Measurements from ENCODE around the gene DYNC2I2. TPM values are rescaled to one million over a fixed set of nuclear protein-coding genes. Genes with fewer than 3 reads are reported as not detected.

Gene DYNC2I2
- total and polyA plus RNA-seq, 4 donors, result 32.5 to 84.8 (median 66.0) TPM

DNA sequence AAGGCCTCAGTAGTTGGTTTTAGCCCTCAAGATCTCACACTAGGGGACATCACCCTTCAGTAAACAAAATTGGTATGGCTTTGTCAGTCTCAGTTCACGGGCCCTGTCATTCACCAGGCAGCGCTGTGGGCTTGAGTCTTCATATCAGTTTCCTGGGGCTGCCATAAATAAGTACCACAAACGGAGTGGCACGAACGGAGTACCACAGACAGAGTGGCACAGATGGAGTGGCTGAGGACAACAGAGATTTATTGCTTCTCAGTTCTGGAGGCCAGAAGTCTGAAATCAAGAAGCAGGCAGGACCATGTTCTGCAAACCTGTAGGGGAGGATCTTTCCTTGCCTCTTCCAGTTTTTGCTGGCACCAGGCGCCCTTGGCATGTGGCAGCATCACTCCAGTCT, 37.5 kb downstream of the DYNC2I2 start:
- Histone ChIP-seq H3K4me1 (ENCODE audit: control insufficient read depth in 5 of 5, insufficient read depth in 5 of 5, low read length in 5 of 5) (no peaks in the 10 kb centered on the region), H3K4me3 (no peak overlapping the region), H3K9ac (ENCODE audit: insufficient read depth in 1 of 2, low read length in 2 of 2) (no peak overlapping the region), H3K27ac (ENCODE audit: low read depth in 1 of 2, low read length in 1 of 2) (no peak overlapping the region), H3K9me3 (ENCODE audit: control insufficient read depth in 4 of 4, insufficient read depth in 3 of 4, low read length in 3 of 4) (no peaks in the 10 kb centered on the region), H3K27me3 (ENCODE audit: control insufficient read depth in 3 of 3, insufficient read depth in 3 of 3, low read length in 2 of 3) (no peaks in the 10 kb centered on the region), H3K36me3 (ENCODE audit: control insufficient read depth in 4 of 4, insufficient read depth in 4 of 4, low read length in 4 of 4) (peaks cover 45 to 68% (median 56%) of the 10 kb centered on the region in 4 donors)
- ATAC-seq (ENCODE audit: insufficient read depth, low FRiP score) (no peak), DNase-seq (no peak)
- WGBS, 2 donors, result 91 to 94% methylated on average over 6 of the region's 6 CpGs
- TF ChIP-seq, protein P1, sequence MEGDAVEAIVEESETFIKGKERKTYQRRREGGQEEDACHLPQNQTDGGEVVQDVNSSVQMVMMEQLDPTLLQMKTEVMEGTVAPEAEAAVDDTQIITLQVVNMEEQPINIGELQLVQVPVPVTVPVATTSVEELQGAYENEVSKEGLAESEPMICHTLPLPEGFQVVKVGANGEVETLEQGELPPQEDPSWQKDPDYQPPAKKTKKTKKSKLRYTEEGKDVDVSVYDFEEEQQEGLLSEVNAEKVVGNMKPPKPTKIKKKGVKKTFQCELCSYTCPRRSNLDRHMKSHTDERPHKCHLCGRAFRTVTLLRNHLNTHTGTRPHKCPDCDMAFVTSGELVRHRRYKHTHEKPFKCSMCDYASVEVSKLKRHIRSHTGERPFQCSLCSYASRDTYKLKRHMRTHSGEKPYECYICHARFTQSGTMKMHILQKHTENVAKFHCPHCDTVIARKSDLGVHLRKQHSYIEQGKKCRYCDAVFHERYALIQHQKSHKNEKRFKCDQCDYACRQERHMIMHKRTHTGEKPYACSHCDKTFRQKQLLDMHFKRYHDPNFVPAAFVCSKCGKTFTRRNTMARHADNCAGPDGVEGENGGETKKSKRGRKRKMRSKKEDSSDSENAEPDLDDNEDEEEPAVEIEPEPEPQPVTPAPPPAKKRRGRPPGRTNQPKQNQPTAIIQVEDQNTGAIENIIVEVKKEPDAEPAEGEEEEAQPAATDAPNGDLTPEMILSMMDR (IDR thresholded peaks at IDR 0.05; ENCODE audit: control extremely low read depth, extremely low read depth), result no peak

DNA sequence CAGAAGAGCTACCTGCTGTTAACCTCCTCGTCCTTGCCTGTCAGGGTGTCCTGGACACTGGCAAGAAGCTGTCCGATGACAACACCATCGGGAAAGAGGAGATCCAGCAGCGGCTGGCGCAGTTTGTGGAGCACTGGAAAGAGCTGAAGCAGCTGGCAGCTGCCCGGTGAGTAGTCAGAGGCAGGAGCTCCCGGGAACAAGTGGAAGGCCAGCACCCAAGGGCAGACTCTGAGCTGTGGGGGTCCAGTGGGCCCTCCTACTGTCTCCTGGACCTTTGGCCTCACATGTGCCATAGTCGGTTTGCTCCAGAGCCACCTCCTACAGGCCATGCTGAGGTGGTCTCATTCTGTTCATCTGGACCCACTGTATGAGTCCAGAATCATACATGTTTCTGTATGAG, 38.7 kb downstream of the DYNC2I2 start:
- no peak overlapping the region for H3K27ac ChIP-seq (ENCODE audit: low read depth in 1 of 2, low read length in 1 of 2)
- no peak for DNase-seq
- ATAC-seq (ENCODE audit: insufficient read depth, low FRiP score), result no peak
- no peak overlapping the region for H3K9ac ChIP-seq (ENCODE audit: insufficient read depth in 1 of 2, low read length in 2 of 2)
- H3K9me3 ChIP-seq (ENCODE audit: control insufficient read depth in 4 of 4, insufficient read depth in 3 of 4, low read length in 3 of 4), result no peaks in the 10 kb centered on the region
- H3K27me3 ChIP-seq (ENCODE audit: control insufficient read depth in 3 of 3, insufficient read depth in 3 of 3, low read length in 2 of 3), result no peaks in the 10 kb centered on the region
- WGBS, 2 donors, result 95% methylated on average over 8 of the region's 8 CpGs
- no peaks in the 10 kb centered on the region for H3K4me1 ChIP-seq (ENCODE audit: control insufficient read depth in 5 of 5, insufficient read depth in 5 of 5, low read length in 5 of 5)
- TF ChIP-seq, protein P1 (IDR thresholded peaks at IDR 0.05; ENCODE audit: control extremely low read depth, extremely low read depth), result no peak
- H3K36me3 ChIP-seq (ENCODE audit: control insufficient read depth in 4 of 4, insufficient read depth in 4 of 4, low read length in 4 of 4), result peaks cover 51 to 74% (median 65%) of the 10 kb centered on the region in 4 donors
- no peak overlapping the region for H3K4me3 ChIP-seq

DNA sequence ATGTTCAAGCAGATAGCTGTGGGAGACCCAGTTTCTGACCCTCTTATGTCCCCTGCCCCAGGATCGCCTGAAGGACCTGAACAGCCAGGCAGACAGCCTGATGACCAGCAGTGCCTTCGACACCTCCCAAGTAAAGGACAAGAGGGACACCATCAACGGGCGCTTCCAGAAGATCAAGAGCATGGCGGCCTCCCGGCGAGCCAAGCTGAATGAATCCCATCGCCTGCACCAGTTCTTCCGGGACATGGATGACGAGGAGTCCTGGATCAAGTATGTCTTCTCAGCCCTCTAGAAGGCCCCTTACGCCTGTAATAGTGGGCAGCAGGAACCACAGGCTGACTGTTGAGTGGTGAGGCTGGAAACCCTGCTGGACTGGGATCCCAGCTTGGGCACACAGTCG, 41.1 kb downstream of the DYNC2I2 start:
- Histone ChIP-seq H3K36me3 (ENCODE audit: control insufficient read depth in 4 of 4, insufficient read depth in 4 of 4, low read length in 4 of 4) (peaks cover 65 to 75% (median 72%) of the 10 kb centered on the region in 4 donors), H3K4me1 (ENCODE audit: control insufficient read depth in 5 of 5, insufficient read depth in 5 of 5, low read length in 5 of 5) (no peaks in the 10 kb centered on the region), H3K27ac (ENCODE audit: low read depth in 1 of 2, low read length in 1 of 2) (no peak overlapping the region), H3K9me3 (ENCODE audit: control insufficient read depth in 4 of 4, insufficient read depth in 3 of 4, low read length in 3 of 4) (no peaks in the 10 kb centered on the region), H3K9ac (ENCODE audit: insufficient read depth in 1 of 2, low read length in 2 of 2) (no peak overlapping the region), H3K27me3 (ENCODE audit: control insufficient read depth in 3 of 3, insufficient read depth in 3 of 3, low read length in 2 of 3) (no peaks in the 10 kb centered on the region), H3K4me3 (no peak overlapping the region)
- TF ChIP-seq, protein P1 (IDR thresholded peaks at IDR 0.05; ENCODE audit: control extremely low read depth, extremely low read depth), result no peak
- ATAC-seq (ENCODE audit: insufficient read depth, low FRiP score), result no peak
- DNase-seq, result no peak
- 95 to 98% methylated on average over 12 of the region's 12 CpGs for WGBS, 2 donors

DNA sequence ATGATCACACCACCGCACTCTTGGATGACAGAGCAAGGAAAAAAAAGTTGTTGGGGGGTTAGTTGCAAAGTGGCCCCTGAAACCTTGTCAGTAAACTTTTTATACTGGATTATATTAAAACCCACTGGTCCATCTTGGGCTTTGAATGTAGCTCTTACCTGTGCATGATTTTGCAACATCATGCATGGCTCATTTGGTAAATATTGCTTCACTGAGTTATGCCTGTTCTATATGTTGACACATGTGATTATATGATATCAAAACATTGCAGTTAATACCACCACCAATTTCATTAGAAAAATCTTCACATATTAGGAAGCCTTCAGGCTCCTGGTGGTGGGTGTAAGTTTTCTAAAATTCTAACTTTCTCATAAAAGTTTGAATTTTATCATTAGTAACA, 41.9 kb downstream of the DYNC2I2 start:
- Histone ChIP-seq H3K36me3 (ENCODE audit: control insufficient read depth in 4 of 4, insufficient read depth in 4 of 4, low read length in 4 of 4) (peaks cover 69 to 75% (median 74%) of the 10 kb centered on the region in 4 donors), H3K27ac (ENCODE audit: low read depth in 1 of 2, low read length in 1 of 2) (no peak overlapping the region), H3K4me3 (no peak overlapping the region), H3K4me1 (ENCODE audit: control insufficient read depth in 5 of 5, insufficient read depth in 5 of 5, low read length in 5 of 5) (no peaks in the 10 kb centered on the region), H3K27me3 (ENCODE audit: control insufficient read depth in 3 of 3, insufficient read depth in 3 of 3, low read length in 2 of 3) (no peaks in the 10 kb centered on the region), H3K9me3 (ENCODE audit: control insufficient read depth in 4 of 4, insufficient read depth in 3 of 4, low read length in 3 of 4) (no peaks in the 10 kb centered on the region), H3K9ac (ENCODE audit: insufficient read depth in 1 of 2, low read length in 2 of 2) (no peak overlapping the region)
- no peak for ATAC-seq (ENCODE audit: insufficient read depth, low FRiP score)
- 86 to 96% methylated on average over 1 of the region's 1 CpG for WGBS, 2 donors
- TF ChIP-seq, protein P1 (IDR thresholded peaks at IDR 0.05; ENCODE audit: control extremely low read depth, extremely low read depth), result no peak
- DNase-seq, result no peak

All from lung (tissue), 12 donors.